HAP-1 (cell line): ENCODE results near the gene DNMBP.
"Not testable (repeated sequence)": the region's sequence is repeated elsewhere in the genome, so short reads cannot be mapped to it uniquely, and the experiment has no call there.

ENCODE experiments used
- DNase-seq, 2 experiments: peaks; one replicate each; pipeline ENCODE4 v3.0.0-alpha.2; 2016 to 2020; ENCODE audit warnings: low spot score in 2 of 2
- H3K27me3 ChIP-seq: fragments of 250-450 bp; sonication (Bioruptor Pico); 2 replicates; pipeline ENCODE4 v1.5.1; 2020; ENCODE audit warnings: low read depth, mild to moderate bottlenecking, moderate library complexity
- H3K36me3 ChIP-seq: fragments of 250-450 bp; sonication (Bioruptor Pico); replicated peaks from 2 replicates; pipeline ENCODE4 v1.5.1; 2020; ENCODE audit warnings: mild to moderate bottlenecking
- H3K4me1 ChIP-seq: fragments of 250-450 bp; sonication (Bioruptor Pico); 2 replicates; pipeline ENCODE4 v1.5.1; 2020; ENCODE audit warnings: mild to moderate bottlenecking
- H3K4me3 ChIP-seq: fragments of 250-450 bp; sonication (Bioruptor Pico); 2 replicates; pipeline ENCODE4 v1.5.1; 2020; ENCODE audit warnings: mild to moderate bottlenecking, moderate library complexity
- H3K9me3 ChIP-seq: fragments of 250-450 bp; sonication (Bioruptor Pico); 2 replicates; pipeline ENCODE4 v1.5.1; 2020; ENCODE audit warnings: mild to moderate bottlenecking, moderate library complexity
- in situ Hi-C: fragments of 300-500 bp; cut with MboI; formaldehyde crosslinking; loops from 3 replicates; pipeline ENCODE4 v1.14.3; 2020; ENCODE audit warnings: low sequenced_read_pairs, inconsistent platforms, mixed read lengths

DNMBP gene

DNA sequence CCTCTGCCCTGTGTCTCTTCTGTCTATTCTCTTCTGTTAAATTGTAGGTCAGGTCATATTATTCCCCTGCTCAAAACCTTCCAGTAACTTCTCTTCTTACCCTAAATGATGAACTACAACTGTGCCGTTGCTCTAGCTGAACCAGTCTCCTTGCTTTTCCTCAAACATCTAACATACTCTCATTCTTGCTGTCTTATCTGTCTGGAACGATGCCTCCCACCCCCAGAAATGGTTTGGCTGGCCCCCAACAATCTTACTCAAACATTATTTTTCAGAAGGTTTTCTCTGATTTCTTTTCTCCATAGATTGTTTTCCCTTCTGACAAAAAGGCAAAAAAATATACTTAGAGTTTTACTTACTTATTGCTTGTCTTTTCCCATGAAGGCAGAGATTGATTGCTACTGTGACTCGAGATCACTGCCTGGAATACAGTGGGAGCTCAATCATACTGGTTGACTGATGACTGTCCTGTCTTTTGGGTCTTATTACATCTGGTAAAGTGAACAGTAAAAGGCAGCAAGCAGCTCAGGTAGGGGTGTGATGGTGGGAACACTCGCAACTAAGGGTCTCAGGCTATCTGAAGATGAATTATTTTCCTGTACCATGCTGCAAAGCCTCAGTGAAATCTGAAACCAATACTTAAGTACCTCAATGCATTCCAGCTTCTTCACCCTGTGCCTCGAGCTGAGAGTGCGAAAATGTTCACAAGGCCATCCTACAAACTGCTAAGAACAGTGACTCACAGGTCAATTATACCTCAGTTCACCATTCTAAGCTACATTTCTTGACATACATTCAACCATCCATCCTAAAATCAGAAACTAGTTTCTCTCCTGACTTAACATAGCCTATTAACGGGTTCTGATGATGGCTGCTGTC, 67.6 kb downstream of the DNMBP start:
- Histone ChIP-seq H3K27me3 (no peaks in the 10 kb centered on the region), H3K4me3 (no peak overlapping the region), H3K36me3 (no peaks in the 10 kb centered on the region), H3K9me3 (no peaks in the 10 kb centered on the region), H3K4me1 (peaks cover 7% of the 10 kb centered on the region; the same call in 1 of the 2 replicates)
- in situ Hi-C loops: no loop called here
- DNase-seq: no peak

DNA sequence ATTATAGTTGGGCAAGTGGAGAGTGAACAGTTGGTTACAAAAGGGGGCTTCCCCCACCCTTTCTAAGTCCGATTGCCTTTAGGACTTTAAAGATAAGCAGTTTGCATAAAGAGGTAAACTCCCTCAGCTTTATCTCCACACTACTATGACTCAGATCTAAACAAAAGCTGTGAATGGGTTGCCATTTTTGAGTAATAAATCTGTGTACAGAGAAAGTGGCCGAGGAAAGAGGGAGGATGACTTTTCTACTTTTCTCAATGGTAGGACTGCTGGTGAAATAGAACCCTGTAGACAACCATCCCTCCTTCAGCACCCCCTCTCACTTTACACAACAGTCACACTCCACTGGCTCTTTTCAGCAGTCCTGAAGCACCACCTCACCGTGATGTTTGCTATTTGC, 71.2 kb downstream of the DNMBP start:
- H3K4me1 ChIP-seq: peaks cover 7% of the 10 kb centered on the region; the same call in 1 of the 2 replicates
- no peak for DNase-seq
- no peaks in the 10 kb centered on the region for H3K9me3 ChIP-seq
- in situ Hi-C loops: no loop called here
- H3K4me3 ChIP-seq: no peak overlapping the region
- H3K27me3 ChIP-seq: no peaks in the 10 kb centered on the region
- H3K36me3 ChIP-seq: no peaks in the 10 kb centered on the region

DNA sequence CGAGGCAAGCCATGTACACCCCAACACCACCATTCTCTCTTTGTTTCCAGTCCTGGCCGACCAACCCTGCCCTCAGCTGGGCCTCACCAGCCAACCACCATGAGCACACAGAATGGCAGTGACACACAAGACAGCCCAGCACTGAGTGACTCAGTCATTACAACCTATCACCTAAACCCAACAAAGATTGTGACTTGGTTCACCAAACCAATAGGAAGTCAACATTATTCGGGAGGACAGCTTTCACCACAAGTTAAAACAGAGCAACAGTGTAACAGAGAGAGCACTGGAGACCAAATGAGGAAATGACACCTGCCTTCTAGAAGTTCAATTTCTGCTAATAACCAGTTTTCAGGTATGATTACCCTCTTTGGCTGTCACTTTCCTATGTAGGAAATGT, 72.1 kb downstream of the DNMBP start:
- H3K9me3 ChIP-seq: no peaks in the 10 kb centered on the region
- no peak for DNase-seq
- no peaks in the 10 kb centered on the region for H3K27me3 ChIP-seq
- no peaks in the 10 kb centered on the region for H3K36me3 ChIP-seq
- peaks cover 7% of the 10 kb centered on the region; the same call in 1 of the 2 replicates for H3K4me1 ChIP-seq
- no peak overlapping the region for H3K4me3 ChIP-seq
- in situ Hi-C loops: no loop called here

DNA sequence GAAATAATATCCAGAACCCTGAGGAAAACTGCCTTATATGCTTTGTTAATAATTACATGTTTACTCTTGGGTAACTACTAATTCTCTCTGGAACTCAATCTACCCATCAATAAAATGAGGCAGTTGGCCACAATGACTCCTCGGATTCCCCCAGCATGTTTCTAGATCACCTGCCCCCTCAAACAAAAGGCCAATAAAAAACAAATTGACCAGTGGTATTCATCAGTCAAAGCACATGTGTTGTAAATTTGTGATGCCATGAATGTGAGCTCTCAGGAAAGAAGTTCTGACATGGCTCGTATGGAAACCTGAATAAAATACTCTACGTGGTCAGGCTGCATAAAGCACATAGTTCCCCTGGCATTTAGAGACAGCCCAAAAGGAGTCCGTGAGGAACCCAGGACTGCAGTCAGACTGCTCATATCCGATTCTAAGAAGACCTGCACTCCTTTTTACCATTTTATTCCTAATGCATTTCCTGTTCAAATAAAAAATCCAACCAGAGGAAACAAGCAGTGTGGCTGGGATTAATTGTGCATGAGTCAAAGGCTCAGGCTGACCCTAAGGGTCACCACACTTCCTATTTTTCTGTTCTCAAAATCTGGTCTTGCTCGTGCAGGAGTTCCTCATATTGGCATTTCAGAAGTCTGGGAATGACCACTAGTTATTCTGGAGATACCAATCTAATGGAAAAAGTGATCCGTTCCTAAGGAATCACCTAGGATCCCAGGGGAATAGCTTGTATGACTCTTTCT, 77.4 kb downstream of the DNMBP start:
- H3K4me3 ChIP-seq, in situ Hi-C loops, H3K27me3 ChIP-seq, DNase-seq, H3K4me1 ChIP-seq, H3K9me3 ChIP-seq, H3K36me3 ChIP-seq: not testable (repeated sequence)

DNA sequence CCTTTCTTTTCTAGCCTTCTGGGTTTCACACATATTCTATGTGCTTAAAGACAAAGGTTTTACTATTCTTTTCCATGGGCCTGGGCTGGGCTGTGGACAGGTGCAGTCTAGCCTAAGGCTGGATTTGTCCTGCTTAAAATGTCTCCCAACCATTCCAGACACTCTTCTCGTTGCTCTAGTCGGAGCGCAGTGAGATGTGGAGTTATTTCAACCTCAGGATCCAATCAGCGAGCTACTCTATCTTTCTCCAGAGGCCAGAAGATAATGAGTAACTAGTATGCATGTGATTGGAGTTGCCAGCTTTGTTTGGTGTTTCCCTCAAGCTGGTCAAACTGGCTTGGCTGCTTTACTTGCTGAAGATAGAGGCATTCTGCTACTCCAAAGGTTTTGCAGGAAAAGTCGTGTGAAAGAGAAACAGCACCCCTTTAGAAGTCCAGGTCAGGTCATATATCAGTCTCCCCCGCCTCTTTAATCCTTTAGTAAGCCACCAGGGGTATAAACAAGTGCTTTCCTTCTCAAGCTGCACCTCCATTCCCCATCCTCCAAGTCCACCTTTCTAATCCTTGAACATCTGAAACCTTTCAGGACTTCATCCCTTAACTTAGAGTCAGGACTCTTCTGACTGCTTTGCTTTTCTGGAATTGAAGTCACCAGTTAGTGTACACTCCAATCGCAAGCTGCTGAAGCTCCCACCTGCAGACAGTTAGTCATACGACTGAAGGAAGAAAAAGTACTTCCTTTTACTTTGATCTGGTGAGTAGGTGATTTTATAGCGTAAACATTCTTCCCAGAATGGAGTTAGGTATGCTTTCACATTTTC, 78.8 kb downstream of the DNMBP start:
- no peak for DNase-seq
- in situ Hi-C loops: no loop called here
- peaks cover 7% of the 10 kb centered on the region; the same call in 1 of the 2 replicates for H3K4me1 ChIP-seq
- no peak overlapping the region for H3K4me3 ChIP-seq
- H3K9me3 ChIP-seq: no peaks in the 10 kb centered on the region
- no peaks in the 10 kb centered on the region for H3K27me3 ChIP-seq
- no peaks in the 10 kb centered on the region for H3K36me3 ChIP-seq

DNA sequence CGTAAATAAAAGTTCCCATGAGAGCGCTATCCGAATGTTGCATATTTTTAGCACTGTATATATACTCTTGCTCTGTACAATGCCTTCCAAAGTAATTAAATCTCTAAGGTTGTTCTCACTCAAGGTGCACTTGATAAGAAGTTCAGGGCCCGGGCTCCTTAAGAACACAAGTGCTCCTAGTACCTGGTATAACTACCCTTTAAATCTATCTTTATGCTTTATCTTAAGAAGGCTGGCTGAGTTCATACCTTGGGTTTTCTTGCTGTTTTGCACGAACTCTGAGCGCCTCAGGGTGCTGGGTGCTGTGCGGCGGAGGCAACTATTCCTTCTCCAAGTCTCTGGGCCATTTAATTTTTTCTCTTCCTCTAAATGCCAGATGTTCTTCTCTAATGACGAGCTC, 80.4 kb downstream of the DNMBP start:
- Histone ChIP-seq H3K27me3 (no peaks in the 10 kb centered on the region), H3K9me3 (no peaks in the 10 kb centered on the region), H3K4me1 (peaks cover 7% of the 10 kb centered on the region; the same call in 1 of the 2 replicates), H3K4me3 (no peak overlapping the region), H3K36me3 (no peaks in the 10 kb centered on the region)
- no peak for DNase-seq
- in situ Hi-C loops: no loop called here

DNA sequence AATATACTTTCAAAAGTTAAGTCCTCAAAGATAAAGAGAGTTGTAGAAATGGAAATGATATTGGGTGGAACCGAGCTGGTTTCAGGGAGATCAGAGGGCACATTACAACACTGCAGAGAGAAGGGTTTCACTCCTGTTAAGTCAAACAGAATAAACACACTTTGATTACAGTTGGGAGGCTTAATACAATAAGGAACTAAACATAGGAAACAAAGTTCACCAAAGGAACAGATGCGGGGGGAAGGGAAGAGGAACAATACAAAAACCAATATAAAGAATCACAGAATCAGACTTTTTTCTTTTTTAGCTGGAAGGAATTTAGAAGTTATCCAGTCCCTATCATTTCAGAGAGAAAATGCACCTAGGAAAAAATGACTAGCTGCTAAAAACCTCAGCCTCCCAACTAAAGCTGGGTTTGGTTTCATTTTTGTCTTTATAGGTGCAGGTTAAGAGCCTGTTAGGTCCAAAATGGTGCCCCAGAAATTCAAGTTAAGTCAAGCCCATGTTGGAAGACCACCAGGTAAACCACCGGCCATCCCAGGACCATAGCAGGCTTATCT, 81.9 kb downstream of the DNMBP start:
- in situ Hi-C loops: no loop called here

DNA sequence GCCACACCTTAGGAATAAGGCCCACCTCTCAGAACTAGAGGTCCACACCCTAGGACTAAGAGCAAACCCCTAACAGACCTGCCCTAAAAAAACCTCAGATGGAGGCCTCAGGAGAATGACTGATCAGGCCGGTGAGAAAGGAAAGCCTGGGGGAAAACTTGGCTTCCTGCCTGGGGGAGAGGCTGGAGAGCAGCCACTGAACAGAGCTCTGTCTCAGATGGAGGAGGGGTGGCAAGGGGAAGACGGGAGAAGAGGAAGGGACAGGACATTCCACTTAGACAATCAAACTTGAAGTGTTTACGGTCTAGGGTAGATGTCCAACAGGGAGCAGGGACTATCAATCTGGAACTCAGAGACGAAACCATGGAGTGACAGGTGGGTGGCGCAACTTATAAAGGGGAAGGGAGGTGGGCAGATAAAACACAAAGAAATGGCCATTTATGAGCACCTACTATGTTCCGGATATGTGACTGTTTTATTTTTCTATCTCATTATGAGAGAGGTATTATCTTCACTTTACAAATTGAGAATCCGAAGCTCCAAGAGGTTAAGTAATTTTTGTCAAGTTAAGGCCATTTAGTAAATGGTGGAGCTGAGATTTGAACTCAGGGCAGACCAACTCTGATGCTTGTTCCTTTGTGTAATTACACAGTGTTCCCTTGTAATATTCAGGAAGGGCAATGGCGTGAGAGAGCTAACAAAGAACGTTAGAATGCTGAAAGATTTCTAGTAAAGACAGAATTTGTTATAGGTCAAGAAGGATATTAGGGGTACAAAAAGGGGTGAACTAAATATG, 82.6 kb downstream of the DNMBP start:
- H3K4me3 ChIP-seq: no peak overlapping the region
- in situ Hi-C loops: no loop called here
- no peaks in the 10 kb centered on the region for H3K27me3 ChIP-seq
- H3K9me3 ChIP-seq: no peaks in the 10 kb centered on the region
- peaks cover 7% of the 10 kb centered on the region; the same call in 1 of the 2 replicates for H3K4me1 ChIP-seq
- DNase-seq: no peak
- H3K36me3 ChIP-seq: no peaks in the 10 kb centered on the region

More for the DNA sequence above, 81.9 kb downstream of the DNMBP start:
- no peaks in the 10 kb centered on the region for H3K27me3 ChIP-seq
- H3K4me1 ChIP-seq: peaks cover 7% of the 10 kb centered on the region; the same call in 1 of the 2 replicates
- H3K36me3 ChIP-seq: no peaks in the 10 kb centered on the region
- DNase-seq: no peak
- no peak overlapping the region for H3K4me3 ChIP-seq
- no peaks in the 10 kb centered on the region for H3K9me3 ChIP-seq

DNA sequence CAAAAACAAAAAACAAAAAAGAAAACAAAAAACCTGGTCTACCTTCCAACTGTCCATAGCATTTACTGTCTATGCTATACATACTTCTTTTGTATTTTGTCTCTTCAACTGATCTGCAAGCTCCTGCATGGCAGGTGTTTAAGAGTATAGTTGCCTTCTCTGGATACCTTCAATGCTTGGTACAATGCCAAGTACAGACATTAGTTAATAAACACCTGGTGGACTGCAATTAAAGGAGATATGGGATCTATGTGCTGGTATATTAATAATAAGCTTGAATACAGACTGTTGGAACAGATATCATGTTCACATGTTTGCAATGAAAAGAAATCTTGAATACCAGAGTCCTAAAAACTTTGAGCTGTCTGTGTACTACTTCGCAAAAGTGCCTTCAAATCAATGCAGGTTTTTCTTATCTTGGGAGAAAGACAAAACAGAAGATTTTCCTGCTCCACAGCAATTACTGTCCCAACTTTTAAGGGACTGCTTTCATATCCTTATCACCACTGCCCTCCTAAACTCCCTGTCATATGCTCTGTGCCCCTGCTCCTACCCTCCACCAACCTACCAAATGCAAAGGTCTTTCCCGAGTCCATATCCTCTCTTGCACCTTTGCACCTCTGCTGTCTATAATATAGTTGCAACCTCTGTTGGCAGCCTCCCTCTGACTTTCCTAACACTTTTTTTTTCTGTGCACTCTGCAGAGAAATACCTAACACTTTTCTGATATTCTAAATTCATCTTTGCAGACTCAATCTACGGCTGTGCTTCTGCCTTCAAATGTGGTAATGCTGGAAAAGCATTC, 85.1 kb downstream of the DNMBP start:
- Histone ChIP-seq H3K9me3 (no peaks in the 10 kb centered on the region), H3K36me3 (no peaks in the 10 kb centered on the region), H3K4me3 (no peak overlapping the region), H3K27me3 (no peaks in the 10 kb centered on the region), H3K4me1 (peaks cover 7% of the 10 kb centered on the region; the same call in 1 of the 2 replicates)
- no peak for DNase-seq
- in situ Hi-C loops: no loop called here

DNA sequence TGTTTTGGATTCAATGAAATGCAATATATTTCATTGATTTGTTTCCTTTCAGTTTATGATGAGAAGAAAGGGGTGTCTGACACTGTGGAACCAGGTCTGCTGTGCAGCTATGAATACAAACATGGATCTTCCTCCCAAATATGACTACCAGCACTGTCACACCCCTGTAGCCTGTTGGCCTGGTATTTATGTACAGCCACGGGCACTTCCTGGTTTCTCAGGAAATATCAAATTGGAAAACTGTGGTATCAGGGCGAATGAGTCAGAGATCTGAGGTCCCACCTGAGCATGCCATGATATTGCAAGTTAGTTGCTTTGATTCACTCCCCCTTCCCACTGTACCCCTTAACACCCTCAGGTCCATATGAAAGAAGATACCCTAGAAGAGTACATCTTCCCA, 87.8 kb downstream of the DNMBP start:
- in situ Hi-C loops: no loop called here
- H3K27me3 ChIP-seq: no peaks in the 10 kb centered on the region
- no peak for DNase-seq
- no peak overlapping the region for H3K4me3 ChIP-seq
- no peaks in the 10 kb centered on the region for H3K36me3 ChIP-seq
- H3K9me3 ChIP-seq: no peaks in the 10 kb centered on the region
- H3K4me1 ChIP-seq: peaks cover 13% of the 10 kb centered on the region

DNA sequence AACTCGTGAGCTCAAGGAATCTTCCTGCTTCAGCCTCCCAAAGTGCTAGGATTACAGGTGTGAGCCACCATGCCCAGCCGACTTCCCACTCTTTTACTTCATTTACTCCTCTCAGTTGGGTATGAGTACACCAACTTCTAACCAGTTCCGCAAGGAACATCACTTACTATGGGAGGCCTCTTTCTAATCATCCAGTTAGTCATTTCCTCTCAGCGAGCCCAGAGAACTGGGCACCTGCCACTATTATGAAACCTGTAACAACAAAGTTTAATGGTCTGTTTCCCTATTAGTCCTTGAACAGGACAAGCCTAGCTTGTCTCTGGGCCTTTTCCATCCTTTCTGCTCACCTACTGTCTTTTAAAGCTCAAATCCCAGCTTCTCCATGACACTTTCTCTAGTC, 88.8 kb downstream of the DNMBP start:
- Histone ChIP-seq H3K9me3 (no peaks in the 10 kb centered on the region), H3K4me3 (no peak overlapping the region), H3K36me3 (no peaks in the 10 kb centered on the region), H3K4me1 (peaks cover 13% of the 10 kb centered on the region), H3K27me3 (no peaks in the 10 kb centered on the region)
- no peak for DNase-seq
- in situ Hi-C loops: no loop called here

DNA sequence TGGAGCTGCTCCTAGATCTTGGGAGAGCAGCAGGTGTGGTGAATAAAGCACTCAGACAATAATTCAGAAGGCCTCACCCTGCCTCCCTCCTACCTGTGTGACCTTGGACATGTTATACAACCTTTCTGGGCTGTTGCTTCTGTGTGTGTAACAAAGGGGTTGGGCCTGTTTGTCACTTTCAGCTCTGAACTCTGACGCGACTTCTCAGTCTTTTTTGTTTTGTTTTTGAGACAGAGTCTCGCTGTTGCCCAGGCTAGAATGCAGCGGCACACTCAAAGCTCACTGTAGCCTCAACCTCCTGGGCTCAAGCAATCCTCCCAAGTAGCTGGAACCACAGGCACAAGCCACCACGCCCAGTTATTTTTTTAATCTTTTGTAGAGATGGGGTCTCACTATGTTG, 89.3 kb downstream of the DNMBP start:
- Histone ChIP-seq H3K36me3 (no peaks in the 10 kb centered on the region), H3K27me3 (no peaks in the 10 kb centered on the region), H3K9me3 (no peaks in the 10 kb centered on the region), H3K4me1 (peaks cover 13% of the 10 kb centered on the region), H3K4me3 (no peak overlapping the region)
- in situ Hi-C loops: no loop called here
- no peak for DNase-seq
